ENCODE results near the gene KCNMA1. TPM values are rescaled to one million over a fixed set of nuclear protein-coding genes. Genes with fewer than 3 reads are reported as not detected.

The KCNMA1 gene
- total RNA-seq, 1 experiment from 2014 or later, result 6.2 TPM

DNA sequence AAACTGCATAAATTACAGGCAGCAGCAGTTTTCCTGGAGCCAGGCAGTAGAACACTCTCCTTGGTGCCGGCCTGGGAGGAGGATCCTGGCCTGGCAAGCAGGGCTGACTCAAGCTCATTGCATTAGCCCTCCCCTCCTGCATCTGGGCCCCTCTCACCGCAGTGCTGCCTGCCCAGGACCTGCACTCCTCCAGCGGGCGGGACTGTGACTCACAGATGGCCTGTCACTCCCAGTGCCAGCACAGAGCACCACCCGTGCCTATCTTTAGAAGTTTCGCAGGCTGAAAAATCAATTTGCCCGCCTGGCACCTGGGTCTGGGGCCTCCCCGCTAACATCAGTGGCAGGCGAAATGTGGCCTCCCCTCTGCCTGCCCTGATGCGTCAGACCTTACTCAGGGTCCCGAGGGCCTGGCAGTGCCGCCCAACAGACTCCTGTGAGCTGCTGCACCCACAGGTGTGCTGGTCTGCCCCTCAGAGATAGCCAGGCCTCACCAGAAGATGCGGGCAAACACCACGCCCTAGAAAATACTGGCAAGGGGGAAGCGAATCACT lies 123.8 kb downstream of the KCNMA1 start:
- DNase-seq (ENCODE audit: low read depth), result peak; percentile 96
- in situ Hi-C loops (cut with HindIII; ENCODE audit: low pct_unique_long_range_greater_than_20kb, low sequenced_read_pairs), result no loop called here

DNA sequence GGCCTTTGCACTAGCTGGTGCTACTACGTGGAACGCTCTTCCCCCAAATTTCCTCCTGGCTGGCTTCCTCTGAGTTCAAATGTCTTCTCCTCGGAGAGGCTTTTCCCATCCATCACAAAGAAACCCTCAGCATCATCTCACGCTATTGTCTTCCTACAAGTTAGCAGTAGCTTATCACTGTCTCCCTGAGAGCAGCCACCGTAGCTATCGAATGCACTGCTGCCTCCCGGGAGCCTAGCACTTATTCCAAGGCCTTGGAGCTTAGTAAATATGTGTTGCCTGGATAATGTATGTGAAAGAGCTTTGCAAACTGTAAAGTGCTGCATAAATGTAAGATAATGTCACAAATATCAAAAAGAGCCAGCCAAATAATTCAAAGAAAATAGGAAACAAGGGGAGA lies 124.4 kb downstream of the KCNMA1 start:
- DNase-seq (ENCODE audit: low read depth), result no peak
- in situ Hi-C loops (cut with HindIII; ENCODE audit: low pct_unique_long_range_greater_than_20kb, low sequenced_read_pairs), result no loop called here

DNA sequence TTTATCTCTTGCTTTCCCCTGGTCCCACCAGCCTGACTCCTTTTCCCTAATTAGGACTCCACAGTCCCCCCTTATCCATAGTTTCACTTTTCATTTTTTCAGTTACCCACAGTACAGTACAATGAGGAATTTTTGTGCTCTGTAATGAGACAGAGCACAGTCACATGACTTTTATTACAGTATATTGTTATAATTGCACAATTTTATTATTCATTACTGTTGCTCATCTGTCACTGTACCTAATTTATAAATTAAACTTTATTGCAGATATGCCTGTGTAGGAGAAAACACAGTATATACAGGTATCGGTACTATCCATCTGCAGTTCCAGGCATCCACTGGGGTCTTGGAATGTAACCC lies 125.4 kb downstream of the KCNMA1 start:
- DNase-seq (ENCODE audit: low read depth), result no peak
- in situ Hi-C loops (cut with HindIII; ENCODE audit: low pct_unique_long_range_greater_than_20kb, low sequenced_read_pairs), result no loop called here

DNA sequence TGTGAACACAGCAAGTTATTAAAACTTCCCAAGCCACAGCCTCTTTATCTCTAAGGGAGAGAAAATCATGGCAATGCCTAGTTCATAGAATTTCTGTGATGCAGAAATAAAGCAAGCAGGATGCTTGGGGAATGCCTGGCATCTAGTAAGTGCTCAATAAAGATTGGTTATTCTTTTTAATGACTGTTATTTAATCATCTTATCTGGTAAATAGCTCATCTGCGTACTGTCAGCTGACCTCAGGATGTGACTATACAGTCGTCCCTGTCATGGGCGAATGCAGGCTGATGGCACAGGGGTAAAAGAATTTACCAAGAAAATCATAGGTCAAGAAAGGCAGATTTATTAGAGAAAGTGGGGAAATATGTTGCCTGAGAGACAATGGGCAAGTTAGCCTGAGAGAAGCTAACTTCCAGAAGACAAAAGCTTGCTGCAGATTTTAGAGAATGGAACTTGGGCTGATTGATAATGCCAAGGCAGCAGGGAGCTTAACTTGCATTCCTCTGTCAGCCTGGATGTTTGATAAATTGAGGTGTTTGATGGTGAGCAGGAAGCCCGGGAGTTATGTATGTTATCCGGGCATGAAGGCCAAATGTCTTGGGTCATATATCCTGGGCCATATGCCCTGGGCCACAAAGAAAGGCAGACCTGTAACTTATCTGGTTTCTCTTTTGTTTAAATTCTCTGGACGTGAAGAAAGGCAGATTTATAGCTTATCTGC lies 126.0 kb downstream of the KCNMA1 start:
- in situ Hi-C loops (cut with HindIII; ENCODE audit: low pct_unique_long_range_greater_than_20kb, low sequenced_read_pairs), result no loop called here
- DNase-seq (ENCODE audit: low read depth), result no peak

DNA sequence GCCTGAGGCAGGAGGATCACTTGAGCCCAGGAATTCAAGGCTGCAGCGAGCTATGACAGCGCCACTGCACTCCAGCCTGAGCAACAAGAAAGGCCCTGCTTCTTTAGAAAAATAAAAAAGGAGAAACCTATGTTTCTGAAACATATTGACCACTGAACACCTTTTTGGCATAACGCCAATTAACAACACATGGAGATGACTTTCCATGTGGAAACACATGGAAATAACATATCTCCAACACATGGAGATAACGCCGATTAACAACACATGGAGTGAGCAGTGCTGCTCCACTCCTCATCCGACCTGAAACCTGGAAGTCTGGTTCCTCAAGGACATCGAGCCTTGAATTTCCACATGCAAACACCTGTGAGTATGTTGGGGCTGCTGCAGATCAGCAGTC lies 126.9 kb downstream of the KCNMA1 start:
- in situ Hi-C loops (cut with HindIII; ENCODE audit: low pct_unique_long_range_greater_than_20kb, low sequenced_read_pairs), result no loop called here

DNA sequence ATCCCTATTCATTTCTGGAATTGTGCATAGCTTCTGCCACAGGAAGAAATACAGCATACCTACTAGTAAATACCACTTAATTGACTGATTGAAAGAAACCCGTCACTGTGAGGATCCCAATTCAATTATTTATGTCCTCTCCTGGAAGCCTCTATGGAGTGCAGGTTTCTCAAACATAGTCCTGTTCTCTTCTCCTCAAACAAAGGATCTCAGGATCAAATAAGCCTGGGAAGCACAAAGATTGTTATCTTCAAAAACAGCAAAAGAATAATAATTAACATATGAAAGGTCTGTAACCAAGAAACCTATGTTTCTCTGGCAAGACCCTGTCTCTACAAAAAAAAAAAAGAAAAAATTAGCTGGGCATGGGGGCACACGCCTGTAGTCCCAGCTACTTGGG lies 127.3 kb downstream of the KCNMA1 start:
- in situ Hi-C loops (cut with HindIII; ENCODE audit: low pct_unique_long_range_greater_than_20kb, low sequenced_read_pairs), result no loop called here
- no peak for DNase-seq (ENCODE audit: low read depth)

More for the DNA sequence above, 126.9 kb downstream of the KCNMA1 start:
- no peak for DNase-seq (ENCODE audit: low read depth)

DNA sequence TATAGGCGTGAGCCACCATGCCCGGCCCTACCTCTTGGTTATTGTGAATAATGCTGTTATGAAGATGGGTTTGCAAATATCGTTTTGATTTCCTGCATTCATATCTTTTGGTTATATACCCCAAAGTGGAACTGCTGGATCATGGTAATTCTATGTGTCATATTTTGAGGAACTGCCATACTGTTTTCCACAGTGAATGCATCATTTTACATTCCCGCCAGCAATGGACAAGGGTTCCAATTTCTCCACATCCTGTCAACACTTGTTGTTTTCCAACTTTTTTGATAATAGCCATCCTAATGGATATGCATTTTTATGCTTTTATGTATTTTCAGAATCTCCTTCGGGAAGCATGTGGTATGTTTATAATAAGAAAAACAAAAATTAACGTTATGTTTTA lies 128.2 kb downstream of the KCNMA1 start:
- in situ Hi-C loops (cut with HindIII; ENCODE audit: low pct_unique_long_range_greater_than_20kb, low sequenced_read_pairs), result no loop called here
- no peak for DNase-seq (ENCODE audit: low read depth)

DNA sequence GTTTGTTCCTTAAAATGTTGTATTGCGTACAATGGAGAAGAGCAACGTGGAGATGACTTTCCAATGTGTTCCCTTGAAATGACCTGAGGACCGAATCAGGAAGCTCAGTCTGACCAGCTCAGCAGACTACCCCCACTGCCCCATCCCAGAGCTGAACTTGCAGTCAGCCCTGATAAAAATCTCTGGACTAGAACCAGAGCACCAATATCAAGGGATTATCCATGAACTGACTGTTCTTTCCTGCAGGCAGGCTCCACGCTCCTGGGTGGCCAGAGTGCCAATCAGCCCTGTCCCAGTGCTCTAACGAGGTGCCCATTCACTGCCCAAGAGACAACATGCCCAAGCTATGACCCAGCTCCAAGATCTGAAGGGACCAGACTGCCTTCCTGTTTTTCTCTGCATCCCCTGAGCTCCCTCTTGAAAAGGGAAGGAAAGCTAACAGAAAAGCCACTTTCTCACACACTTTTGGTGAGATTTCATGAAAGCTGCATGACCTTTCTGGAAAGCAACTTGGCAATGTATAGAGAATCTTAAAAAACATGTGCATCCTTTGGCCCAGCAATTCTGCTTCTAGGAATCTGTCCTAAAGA lies 130.2 kb downstream of the KCNMA1 start:
- no peak for DNase-seq (ENCODE audit: low read depth)
- in situ Hi-C loops (cut with HindIII; ENCODE audit: low pct_unique_long_range_greater_than_20kb, low sequenced_read_pairs), result no loop called here

DNA sequence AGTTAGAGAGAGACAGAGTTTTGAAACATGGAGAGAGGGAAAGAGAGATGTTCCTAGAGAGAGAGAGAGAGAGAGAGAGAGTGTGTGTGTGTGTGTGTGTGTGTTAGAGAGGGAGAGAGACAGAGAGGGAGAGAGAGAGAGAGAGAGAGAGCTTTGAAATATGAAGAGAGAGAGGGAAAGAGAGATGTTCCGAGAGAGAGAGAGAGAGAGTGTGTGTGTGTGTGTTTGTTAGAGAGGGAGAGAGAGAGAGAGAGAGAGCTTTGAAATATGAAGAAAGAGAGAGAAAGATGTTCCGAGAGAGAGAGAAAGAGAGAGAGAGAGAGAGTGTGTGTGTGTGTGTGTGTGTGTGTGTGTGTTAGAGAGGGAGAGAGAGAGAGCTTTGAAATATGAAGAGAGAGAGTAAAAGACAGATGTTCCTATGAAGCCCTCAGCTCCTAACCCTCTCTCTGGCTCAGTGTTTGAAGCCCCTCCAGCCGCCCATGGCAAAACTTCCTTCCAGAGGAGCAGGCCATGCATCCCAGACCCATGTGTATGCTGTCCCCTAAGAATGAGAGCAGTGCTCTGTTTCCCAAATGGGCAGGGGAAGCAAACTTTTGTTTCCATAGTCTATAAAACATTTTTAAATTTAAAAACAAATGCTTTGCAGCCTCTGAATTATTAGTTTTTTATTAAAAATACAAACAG lies 130.9 kb downstream of the KCNMA1 start:
- in situ Hi-C loops (cut with HindIII; ENCODE audit: low pct_unique_long_range_greater_than_20kb, low sequenced_read_pairs), result no loop called here
- DNase-seq (ENCODE audit: low read depth), result no peak

DNA sequence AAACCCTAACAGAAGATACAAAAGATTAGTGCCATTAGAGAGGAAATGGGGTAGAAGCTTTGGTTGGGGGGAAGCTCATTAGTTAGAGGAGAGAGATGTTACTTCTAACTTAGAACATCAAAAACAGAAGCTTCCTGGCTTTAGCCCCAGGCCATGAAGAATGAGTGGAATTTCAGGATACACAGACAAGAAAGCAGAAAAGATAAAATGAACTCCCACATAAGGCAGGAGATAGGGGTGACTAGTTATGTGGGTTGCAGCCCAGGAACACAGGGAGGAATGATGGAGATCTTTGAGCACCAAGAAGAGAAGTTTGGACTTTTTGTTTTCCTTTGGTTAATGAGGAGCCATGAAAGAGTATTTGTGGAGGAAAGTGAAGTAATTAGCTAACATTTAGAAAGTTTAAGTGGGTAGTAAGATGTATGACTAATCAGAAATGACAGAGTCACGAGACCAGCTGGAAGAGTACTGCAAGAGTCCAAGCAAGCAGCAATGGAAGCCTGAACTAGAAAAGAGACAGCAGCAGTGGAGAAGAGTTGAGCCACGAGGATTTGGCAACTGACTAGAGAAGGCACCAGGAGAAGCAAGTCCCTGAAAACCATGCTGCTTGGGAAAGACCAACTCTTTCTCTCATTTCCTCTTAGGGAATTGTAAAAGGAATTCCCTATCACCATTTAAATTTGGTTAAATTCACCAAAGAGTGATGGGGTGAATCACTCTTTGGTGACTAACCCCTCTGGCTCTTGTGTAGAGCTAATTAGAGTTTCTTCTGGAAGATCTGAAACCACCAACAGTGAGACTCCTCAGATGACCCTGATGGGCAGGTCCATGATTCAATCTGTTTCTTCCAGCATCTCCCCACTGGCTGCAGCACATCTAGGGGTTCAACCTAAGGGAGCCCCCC lies 131.9 kb downstream of the KCNMA1 start:
- in situ Hi-C loops (cut with HindIII; ENCODE audit: low pct_unique_long_range_greater_than_20kb, low sequenced_read_pairs), result no loop called here
- DNase-seq (ENCODE audit: low read depth), result peak; percentile 86

DNA sequence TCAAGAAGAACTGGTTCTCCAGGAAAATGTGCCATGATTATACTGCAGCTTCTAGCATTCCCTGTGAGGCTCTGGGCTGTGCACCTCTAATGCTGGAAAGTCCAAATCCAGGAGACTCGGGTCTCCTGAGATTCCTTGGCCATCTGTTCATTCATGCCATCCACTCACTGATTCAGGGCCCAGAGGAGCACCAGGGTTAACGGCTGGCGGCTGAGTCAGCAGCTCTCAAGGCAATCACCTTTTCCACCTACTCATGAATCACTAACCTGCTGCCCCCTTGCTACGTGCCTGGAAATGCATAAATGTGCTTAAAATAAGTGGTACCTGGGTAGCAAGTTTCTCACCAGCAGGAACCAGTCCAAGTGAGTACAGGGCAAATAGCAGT lies 132.7 kb downstream of the KCNMA1 start:
- DNase-seq (ENCODE audit: low read depth), result peak; percentile 88
- in situ Hi-C loops (cut with HindIII; ENCODE audit: low pct_unique_long_range_greater_than_20kb, low sequenced_read_pairs), result no loop called here

DNA sequence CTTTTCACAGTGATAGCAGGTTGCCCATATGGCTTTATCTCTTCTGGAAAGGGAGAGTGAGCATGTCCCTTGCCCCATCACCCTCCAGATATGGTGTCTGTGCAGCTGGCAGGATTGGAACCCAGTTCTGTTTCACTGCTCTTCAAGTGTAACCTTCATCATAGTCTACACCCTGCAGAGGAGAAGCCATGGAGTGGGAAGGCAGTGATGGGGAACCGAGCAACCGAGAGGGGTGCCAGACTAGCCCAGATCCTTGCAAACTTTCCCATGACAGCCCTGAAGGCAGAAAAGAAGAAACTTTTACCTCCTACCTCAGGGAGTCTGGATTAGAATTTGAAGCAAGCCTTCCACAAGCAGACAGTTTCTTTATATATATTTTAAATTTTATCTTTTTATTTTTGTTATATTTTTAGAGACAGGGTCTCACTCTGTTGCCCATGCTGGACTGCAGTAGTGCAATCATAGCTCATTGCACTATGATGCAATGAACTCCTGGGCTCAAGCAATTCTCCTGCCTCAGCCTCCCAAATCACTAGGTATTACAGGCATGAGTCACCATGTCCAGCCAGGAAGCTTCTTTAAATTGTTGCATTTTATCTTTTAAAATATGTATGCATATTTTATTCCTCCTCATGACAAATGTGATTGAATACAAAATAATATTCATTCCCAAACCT lies 133.3 kb downstream of the KCNMA1 start:
- DNase-seq (ENCODE audit: low read depth), result no peak
- in situ Hi-C loops (cut with HindIII; ENCODE audit: low pct_unique_long_range_greater_than_20kb, low sequenced_read_pairs), result no loop called here

DNA sequence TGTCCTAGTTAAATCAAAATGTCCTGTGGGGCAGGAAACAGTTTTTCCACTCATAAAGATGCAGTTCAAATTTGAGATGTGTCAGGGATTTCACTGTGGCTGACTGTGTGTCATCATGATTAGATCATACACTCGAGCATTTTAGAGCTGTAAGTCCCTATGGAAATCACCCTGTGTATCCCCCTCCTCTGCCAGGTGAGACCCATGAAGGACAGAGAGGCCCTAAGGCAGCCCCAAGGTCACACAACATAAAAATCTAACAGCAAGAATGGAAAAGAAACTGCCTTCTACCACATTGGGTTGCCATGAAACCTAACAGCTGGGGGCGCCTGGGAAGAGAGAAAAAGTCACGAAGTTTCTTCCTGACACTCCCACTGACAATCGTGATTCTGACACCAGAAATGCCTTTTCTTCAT lies 135.8 kb downstream of the KCNMA1 start:
- no peak for DNase-seq (ENCODE audit: low read depth)
- in situ Hi-C loops (cut with HindIII; ENCODE audit: low pct_unique_long_range_greater_than_20kb, low sequenced_read_pairs), result no loop called here

DNA sequence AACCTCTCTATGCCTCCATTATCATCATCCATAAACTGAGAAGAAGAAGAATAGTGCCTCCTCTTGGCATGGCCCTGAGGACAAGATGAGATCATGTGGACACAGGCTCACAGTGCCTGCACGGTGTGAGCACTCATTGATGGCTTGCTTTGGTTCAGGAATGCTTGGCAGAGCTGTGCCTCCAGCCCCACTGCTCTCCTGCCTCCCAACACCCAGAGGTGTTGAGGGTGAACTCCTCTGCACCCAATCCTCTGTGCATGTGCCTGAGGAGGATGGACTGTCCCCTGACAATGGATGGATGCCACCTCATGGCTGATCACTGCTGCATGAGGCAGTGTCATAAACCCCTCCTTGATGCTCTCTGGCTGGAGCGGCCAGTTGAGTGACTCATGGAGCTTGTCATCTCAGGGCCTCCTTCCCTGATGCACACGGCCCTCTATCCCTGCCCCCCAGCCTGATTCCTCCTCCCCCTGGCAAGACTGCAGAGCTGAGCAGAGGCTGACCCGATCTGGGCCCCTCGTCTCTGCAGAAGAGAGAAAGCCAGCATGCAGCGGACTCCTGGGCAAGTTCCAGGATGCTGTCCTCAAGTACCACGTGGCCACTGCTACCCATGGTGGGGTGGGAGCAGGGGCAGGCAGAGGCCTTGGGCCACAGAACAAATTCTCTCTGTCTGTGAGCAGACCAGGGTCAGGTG lies 136.3 kb downstream of the KCNMA1 start:
- DNase-seq (ENCODE audit: low read depth), result peak; percentile 91
- in situ Hi-C loops (cut with HindIII; ENCODE audit: low pct_unique_long_range_greater_than_20kb, low sequenced_read_pairs), result no loop called here

DNA sequence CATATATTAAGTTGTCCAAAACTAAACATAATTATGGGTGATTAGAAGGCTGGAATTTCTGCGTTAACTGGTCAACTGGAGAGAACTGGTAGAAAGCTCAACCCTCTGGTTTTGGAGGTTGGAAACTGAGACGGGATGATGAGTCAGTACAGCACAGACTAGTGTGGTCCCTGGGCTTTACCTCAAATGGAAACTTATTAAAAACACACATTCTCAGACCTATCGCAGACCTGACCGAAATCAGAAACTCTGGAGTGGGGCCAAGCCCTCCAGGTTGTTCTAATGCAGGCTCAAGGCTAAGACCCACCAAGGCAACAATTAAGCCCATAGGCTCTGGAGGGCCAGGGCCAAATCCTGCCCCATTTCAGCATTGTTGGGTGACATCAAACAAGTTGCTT lies 136.9 kb downstream of the KCNMA1 start:
- DNase-seq (ENCODE audit: low read depth), result no peak
- in situ Hi-C loops (cut with HindIII; ENCODE audit: low pct_unique_long_range_greater_than_20kb, low sequenced_read_pairs), result no loop called here

DNA sequence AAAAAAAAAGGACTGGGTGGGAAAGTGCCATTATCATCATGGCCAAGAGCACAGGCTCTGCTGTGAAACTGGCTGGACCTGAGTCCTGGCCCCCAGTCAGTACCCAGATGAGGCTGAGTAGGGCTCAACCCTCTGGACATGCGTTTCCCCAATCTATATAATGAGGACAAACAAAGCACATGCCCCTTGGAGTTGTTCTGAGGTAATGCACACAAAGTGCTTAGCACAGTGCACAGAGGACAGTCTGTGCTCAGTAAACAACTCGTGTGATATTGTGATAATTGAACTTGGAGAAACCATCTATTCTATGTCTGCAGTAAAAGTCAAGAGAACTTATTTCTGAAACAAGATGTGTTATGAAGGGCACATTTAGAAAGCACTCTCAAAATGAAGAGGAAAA lies 138.8 kb downstream of the KCNMA1 start:
- in situ Hi-C loops (cut with HindIII; ENCODE audit: low pct_unique_long_range_greater_than_20kb, low sequenced_read_pairs), result no loop called here
- no peak for DNase-seq (ENCODE audit: low read depth)

DNA sequence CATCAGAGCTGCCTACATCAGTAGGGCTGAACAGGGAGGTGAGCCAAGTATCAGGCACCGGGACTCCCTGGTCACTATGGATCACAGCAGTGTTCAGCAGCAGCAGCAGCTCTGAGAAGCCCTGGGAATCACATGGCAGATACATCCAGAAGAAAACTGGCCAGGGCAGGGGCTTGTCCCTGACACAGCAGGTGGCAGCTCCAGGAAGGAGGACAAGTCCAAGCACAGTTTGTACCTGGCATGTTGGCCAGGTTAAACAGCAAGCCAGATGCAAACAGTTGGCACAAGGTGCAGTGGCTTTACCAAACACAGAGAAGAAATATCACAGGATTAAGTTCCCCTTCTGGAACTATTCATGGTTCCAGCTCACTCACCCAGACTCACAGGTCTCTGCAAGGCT lies 139.4 kb downstream of the KCNMA1 start:
- in situ Hi-C loops (cut with HindIII; ENCODE audit: low pct_unique_long_range_greater_than_20kb, low sequenced_read_pairs), result no loop called here
- DNase-seq (ENCODE audit: low read depth), result no peak
